Ecto neural progenitor cell (in vitro differentiated cells): ENCODE data around the gene RNU6-7.

Source experiments
- DNase-seq: peaks from one replicate; pipeline ENCODE4 v3.0.0-alpha.2; 2018; ENCODE audit warnings: low spot score

The RNU6-7 gene

GRCh38 chr14:32201816-32202490 is at the start of gene RNU6-7:
Gene RNU6-7, plus strand, starts transcription at chr14:32202045.
- peak; percentile 73 for DNase-seq

DNA sequence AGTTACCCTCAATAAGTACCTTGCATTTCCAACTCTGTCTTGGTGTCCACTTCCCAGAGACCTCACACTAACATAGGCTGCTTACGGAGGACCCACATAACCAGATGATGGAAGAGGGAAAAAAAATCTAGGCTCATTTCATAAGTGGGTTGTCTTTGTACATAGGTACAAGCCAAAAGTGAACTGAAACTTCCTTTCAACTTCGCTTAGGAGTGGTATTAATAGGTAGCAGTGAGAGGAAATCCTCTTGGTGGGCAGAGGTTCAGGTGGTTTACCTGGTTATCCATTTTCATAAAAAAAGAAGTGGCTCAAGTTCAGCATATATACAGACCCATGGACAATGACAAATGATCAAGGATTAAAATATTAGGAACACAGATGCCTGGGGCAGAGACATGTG is 35.8 kb upstream of the RNU6-7 start:
- DNase-seq = no peak

DNA sequence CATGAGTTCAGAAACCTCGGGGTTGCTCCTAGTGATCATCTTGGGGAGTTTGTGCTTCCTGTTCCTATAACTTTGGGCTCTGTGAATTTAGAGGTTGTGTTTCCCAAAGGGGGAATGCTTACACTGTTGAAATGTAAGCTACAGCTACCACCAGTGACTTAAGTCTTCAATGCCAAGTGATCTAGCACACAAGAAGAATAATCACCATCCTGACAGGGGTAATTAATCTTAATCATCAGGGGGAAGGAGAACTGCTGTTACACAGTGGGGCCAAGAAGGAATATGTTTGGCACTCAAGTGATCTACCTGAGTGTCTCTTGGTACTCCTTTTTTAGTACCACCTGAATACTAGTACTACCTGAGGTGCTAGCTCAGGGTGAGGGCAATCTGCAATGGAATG is 34.9 kb upstream of the RNU6-7 start:
- DNase-seq = no peak

GRCh38 chr14:32167907-32168306 is 33.9 kb upstream of the RNU6-7 start:
- no peak for DNase-seq

DNA sequence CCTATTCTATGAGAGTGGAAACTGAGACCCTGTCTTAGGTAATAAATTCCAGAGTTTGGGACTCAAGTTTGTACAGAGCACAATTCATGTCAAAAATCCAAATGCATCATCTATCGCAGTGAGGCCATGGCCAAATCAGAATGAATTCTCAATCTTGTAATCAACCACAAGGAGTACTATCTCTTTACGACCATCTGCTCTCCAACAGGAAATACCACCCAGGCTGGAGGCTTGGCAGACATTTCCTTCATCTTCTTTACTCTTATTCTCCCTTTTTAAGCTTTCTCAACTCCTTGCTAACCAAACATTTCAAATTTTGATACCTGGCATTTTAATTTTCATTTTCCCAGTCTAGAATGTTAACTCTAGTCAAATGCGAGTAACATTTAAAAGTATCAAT is 32.7 kb upstream of the RNU6-7 start:
- DNase-seq = no peak

GRCh38 chr14:32171469-32171868 is 30.4 kb upstream of the RNU6-7 start:
- no peak for DNase-seq

DNA sequence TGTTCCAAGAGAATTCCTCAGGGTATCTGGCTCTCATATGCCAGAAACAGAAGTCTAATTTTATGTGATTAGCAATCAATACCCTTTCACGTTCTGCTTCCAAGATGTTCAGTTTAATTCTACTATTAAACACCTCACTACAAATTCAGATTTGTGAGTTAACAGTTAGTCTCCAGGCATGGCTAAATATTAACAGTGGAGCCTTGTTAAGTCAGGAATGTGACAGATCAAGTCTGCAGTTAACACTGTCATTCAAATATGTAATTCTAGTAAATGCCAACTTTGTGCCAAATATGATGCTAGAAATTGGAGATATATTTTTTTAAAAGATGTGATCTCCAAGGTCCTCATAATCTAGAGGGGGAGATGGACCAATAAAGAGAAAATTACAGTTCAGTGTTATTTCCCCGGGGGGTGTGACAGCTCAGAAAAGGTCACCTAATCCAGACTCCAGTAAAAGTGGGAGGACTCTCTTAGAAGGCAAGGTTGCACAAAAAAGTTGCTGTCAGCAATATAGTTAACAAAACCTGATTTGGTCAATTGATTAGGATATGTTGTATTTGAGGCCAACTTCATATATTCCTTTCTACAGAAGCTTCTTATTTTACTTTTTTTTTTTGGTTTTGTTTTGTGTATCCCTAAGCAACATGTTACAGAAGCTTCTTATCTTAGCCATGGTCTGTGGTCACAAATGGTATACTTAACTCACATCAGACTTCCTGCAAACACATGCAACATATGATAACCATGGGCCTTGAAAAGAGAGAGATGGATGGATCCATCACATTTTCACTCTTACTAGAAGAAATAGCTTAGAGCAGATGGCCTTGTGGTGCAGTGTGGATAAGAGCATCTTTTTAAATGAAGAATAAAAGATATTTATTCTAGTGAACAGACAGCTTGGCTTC is 18.4 kb upstream of the RNU6-7 start:
- no peak for DNase-seq

- no peak for DNase-seq
Measured at GRCh38 chr14:32185097-32185496, 16.7 kb upstream of the RNU6-7 start.

DNA sequence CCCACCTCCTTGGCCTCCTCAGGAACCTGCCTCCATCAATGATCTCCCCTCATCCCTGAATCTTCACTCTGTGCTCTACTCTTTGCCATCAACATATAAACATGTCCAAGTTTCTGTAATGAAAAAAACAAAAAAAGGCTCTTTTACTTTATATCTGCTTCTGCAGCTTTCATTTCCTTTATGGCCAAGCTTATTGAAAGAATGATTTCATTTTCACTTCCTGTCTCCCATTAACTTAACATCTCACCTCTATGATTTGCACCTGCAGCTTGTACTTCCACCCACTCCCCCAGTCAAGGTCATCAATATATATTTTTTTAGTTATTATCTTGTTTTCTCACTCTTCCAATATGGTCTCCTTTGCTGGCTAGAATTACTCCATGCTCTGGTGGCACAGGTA is 15.6 kb upstream of the RNU6-7 start:
- no peak for DNase-seq

DNA sequence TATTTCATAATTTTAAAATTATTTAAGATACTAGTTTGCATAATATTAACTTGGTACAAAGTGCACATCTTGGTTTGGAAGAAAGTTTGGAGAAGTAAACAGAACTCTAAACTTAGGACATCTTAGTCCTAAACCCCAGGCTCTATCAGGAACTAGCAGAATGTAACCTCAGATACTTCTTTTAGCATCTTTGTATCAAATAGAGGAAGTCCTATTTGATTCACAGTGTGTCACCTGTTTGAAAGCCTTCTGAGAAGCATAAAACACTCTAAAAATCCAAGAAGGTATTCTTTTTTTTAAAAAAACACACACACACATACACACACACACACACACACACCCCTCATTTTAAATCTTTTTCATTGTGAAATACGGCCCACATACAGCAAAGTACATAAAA is 12.0 kb upstream of the RNU6-7 start:
- DNase-seq = no peak

DNA sequence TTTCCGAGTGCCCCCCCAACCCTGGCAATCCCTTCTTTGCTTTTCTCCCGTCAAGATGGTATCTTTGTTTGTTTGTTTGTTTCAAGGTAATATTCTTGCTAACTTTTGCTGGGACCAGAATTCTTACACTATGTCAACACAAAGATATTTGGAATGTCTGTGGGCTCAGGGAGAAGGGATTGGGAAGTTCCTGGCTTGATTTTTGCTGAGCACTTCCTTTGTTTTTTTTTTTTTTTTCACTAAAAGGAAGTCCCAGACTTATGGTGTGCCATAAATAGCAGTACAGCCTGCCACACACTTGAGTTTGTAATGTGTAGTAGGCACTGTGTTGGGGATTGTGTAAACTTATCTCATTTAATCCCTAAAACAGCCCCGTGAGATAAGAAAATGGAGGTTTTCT is 11.2 kb upstream of the RNU6-7 start:
- no peak for DNase-seq

- no peak for DNase-seq
Measured at GRCh38 chr14:32192712-32193373, 9.0 kb upstream of the RNU6-7 start.

DNA sequence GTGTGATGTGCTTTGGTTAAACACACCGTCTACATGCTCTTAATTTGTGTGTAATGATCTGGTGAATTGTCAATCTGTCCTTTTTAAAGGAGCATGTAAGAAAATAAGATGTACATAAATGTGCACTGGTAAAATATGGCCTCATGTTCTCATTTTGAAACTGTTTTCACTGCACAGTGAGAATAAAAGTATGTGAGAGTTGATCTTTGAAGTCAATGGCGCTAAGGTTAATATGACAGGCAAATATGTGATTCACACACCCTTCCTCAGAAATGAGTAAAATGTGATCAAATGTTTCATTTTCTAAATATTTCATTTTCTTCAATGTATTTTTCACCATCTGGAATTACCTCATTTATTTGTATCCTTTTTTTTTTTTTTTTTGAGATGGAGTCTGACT is 8.3 kb upstream of the RNU6-7 start:
- DNase-seq = no peak

DNA sequence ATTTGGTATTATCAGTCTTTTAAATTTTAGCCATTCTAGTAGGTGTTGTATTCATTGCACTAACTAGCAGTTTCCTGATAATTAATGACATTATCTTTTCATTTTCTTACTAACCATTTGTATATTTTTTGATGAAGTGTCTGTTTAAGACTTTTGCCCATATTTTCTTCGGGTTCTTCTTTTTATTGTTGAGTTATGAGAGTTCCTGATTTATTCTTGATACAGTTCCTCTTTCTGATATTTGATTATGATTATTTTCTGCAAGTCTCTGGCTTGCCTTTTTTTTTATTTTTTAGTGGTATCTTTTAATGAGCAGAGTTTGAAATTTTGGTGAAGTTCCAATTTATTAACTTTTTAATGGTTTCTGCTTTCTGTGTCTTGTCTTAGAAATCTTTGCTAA is 6.2 kb upstream of the RNU6-7 start:
- DNase-seq = no peak

DNA sequence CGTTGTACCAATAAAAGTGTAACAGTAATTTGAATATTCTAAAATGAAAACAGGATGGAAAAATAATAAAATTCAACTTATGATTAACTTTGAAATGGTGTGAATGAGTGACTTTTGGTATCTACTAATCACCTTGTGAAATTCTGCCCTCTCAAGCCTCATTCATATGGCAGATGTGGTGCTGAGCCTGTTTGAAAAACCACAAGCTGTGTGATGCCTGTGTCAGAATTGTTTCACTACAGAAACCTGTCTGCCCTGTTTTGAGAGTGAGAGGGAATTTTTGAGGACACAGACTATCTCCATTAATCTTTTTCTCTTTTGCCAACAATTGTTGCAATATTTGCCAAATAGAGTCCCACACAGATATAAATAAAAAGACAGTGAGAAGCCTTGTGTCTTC is 3.9 kb upstream of the RNU6-7 start:
- no peak for DNase-seq

- no peak for DNase-seq
Measured at GRCh38 chr14:32200368-32201192, 1.3 kb upstream of the RNU6-7 start.

DNA sequence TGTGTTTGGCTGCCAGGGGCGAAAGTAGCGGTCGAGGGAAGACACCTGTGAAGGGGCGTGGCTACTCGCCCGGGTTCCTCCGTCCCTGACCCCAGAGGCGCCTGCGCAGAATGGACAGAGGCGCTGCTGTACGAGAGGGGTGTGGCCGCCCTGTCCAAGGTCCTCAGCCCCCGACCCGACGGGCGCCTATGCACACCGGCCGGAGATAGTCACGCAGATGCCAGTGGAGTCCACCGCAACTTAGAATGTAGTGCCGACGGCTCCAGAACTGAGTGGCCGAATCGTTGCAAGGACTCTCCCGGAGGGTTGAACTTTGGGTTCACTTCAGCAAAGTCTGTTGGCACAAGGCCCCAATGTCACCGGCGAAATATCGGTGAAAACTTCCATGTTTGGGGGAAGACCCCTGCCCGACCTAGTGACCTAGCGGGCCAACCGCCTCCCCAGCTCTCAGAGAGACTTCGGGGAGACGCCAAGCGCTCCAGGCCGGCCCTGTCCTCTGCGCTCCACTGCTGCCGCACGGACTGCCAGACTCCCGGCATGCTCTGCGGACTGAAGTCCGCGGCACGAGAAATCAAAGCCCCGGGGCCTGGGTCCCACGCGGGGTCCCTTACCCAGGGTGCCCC is 541 bp upstream of the RNU6-7 start:
- peak; percentile 94 for DNase-seq

DNA sequence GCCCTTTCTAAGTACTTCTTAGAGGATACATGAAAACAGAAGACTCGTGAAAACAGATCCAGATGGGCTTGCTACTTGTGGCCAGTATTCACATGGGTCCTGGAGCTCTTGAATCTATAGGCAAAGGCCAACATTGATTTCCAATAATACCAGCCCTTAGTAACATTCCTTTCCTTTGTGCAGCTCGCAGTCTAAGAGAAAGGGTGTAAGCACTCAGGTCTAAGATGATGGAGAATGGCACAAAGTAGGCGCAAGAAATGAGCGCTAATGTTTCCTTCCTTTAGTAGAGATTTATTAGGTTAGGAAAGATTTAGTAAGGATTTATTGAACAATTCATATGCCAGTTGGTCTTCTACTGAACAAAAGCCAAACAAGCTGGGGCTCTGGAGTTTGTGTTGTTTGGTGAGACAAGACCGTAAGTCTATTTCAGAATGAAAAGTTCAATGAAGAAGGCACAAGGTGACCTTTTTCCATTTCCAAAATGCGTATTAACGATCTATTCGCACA is 699 bp downstream of the RNU6-7 start:
- DNase-seq = no peak

GRCh38 chr14:32202998-32203882 is 1.4 kb downstream of the RNU6-7 start, which contains the start of gene RNU6-8:
Gene RNU6-8, minus strand, starts transcription at chr14:32203269.
- peak; percentile 97 for DNase-seq

GRCh38 chr14:32203928-32204357 is 2.1 kb downstream of the RNU6-7 start:
- DNase-seq = peak; percentile 54
